LHCN-M2 (cell line): ENCODE data around the gene RPGR. TPM values are rescaled to one million over a fixed set of nuclear protein-coding genes. Genes with fewer than 3 reads are reported as not detected.

ENCODE experiments used
- DNase-seq: peaks from one replicate; pipeline ENCODE4 v3.0.0-alpha.2; 2012; ENCODE audit warnings: low read depth
- total RNA-seq: library from RNA; depleted of rRNA; stranded (reverse); fragments of >200 nt; gene quantifications from 2 replicates; pipeline ENCODE4 v1.2.3, GENCODE V29; 2014

RPGR gene
- total RNA-seq, 1 experiment from 2014 or later: 19.1 TPM

GRCh38 chrX:38320819-38321218 is 6.5 kb downstream of the RPGR start:
- no peak for DNase-seq

- DNase-seq: no peak
Measured at GRCh38 chrX:38318606-38319005, 8.7 kb downstream of the RPGR start.

GRCh38 chrX:38318196-38318595 is 9.1 kb downstream of the RPGR start:
- DNase-seq: no peak

- no peak for DNase-seq
Measured at GRCh38 chrX:38315186-38315585, 12.1 kb downstream of the RPGR start.

- no peak for DNase-seq
Measured at GRCh38 chrX:38313190-38313589, 14.1 kb downstream of the RPGR start.

GRCh38 chrX:38312436-38312835 is 14.9 kb downstream of the RPGR start:
- DNase-seq: peak; percentile 94

GRCh38 chrX:38311743-38312142 is 15.6 kb downstream of the RPGR start:
- no peak for DNase-seq

- peak; percentile 77 for DNase-seq
Measured at GRCh38 chrX:38305971-38306370, 21.3 kb downstream of the RPGR start.

GRCh38 chrX:38304010-38304409 is 23.3 kb downstream of the RPGR start:
- peak; percentile 43 for DNase-seq

- no peak for DNase-seq
Measured at GRCh38 chrX:38293741-38294140, 33.6 kb downstream of the RPGR start.

GRCh38 chrX:38287674-38288073 is 39.6 kb downstream of the RPGR start:
- DNase-seq: no peak

GRCh38 chrX:38285649-38286048 is 41.7 kb downstream of the RPGR start:
- no peak for DNase-seq

- DNase-seq: no peak
Measured at GRCh38 chrX:38282049-38282448, 45.3 kb downstream of the RPGR start.

- no peak for DNase-seq
Measured at GRCh38 chrX:38279188-38279587, 48.1 kb downstream of the RPGR start.

- no peak for DNase-seq
Measured at GRCh38 chrX:38278682-38279081, 48.6 kb downstream of the RPGR start.

GRCh38 chrX:38277802-38278201 is 49.5 kb downstream of the RPGR start:
- DNase-seq: no peak

GRCh38 chrX:38277136-38277535 is 50.2 kb downstream of the RPGR start:
- no peak for DNase-seq

- DNase-seq: no peak
Measured at GRCh38 chrX:38276089-38276488, 51.2 kb downstream of the RPGR start.

- DNase-seq: peak; percentile 82
Measured at GRCh38 chrX:38275615-38276014, 51.7 kb downstream of the RPGR start.

- no peak for DNase-seq
Measured at GRCh38 chrX:38273453-38273852, 53.9 kb downstream of the RPGR start.

- no peak for DNase-seq
Measured at GRCh38 chrX:38271154-38271716, 56.1 kb downstream of the RPGR start.

- DNase-seq: no peak
Measured at GRCh38 chrX:38268011-38268410, 59.3 kb downstream of the RPGR start.

- DNase-seq: no peak
Measured at GRCh38 chrX:38262715-38263620, 64.3 kb downstream of the RPGR start.
